T-helper 22 cell (primary cell): ENCODE results near the gene TYW1.
"Not testable (repeated sequence)": the region's sequence is repeated elsewhere in the genome, so short reads cannot be mapped to it uniquely, and the experiment has no call there.

Experiments
- DNase-seq: peaks from one replicate; pipeline ENCODE4 v3.0.0-alpha.2; 2020; ENCODE audit warnings: low read depth

The TYW1 gene

DNA sequence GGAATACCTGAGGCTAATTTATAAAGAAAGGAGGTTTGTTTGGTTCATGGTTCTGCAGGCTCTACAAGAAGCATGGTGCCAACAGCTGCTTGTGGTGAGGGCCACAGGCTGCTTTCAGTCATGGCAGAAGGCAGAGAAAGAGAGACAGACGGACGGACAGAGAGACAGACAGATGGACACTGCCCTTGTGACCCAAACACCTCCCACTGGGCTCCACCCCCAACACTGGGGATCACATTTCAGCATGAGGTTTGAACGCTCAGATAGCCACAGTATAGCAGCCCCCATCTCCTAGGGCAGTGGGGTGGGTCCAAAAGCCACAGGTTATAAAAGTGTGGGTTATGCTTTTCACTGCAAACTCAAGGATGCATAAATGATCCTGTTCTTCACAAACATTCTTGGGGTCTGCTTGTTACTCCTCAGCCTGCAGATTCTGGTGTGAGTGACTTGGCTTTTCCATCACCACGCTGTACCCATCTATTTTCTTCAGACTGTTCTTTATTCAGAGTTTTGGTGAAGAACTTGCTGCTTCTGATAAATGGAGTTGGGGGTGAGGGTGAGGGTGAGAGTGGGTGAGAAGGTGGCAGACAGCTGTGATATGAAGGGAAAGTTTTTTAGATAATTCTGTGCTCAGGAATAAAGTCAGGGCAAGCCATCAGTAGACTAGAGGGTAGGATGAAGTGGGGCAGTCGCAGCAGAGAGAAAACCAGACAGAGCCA is 194.5 kb downstream of the TYW1 start:
- DNase-seq, result not testable (repeated sequence)

DNA sequence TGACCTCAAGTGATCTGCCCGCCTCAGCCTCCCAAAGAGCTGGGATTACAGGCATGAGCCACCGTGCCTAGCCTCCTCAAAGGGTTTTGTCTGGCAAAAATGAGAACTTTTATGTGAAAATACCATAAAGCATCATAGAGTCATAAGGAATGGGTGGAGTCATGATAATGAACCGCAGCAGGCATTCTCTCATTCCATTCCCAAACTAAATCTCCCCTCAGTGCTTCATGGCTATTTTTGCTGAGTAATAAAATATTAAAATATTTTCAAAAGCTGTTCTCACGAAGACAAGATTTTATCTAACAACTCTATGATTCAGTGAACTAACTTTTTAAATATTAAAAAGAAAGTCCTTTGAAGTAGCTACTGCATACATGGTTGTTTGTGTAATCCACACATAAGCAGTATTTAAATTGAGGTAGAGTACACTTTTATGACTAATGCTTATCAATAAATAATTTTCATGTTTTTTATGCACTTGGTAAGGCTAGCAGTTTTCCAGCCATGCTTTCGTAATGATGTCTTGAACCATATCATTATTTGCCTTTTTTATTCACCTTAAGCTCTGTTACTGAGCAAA is 195.6 kb downstream of the TYW1 start:
- not testable (repeated sequence) for DNase-seq

DNA sequence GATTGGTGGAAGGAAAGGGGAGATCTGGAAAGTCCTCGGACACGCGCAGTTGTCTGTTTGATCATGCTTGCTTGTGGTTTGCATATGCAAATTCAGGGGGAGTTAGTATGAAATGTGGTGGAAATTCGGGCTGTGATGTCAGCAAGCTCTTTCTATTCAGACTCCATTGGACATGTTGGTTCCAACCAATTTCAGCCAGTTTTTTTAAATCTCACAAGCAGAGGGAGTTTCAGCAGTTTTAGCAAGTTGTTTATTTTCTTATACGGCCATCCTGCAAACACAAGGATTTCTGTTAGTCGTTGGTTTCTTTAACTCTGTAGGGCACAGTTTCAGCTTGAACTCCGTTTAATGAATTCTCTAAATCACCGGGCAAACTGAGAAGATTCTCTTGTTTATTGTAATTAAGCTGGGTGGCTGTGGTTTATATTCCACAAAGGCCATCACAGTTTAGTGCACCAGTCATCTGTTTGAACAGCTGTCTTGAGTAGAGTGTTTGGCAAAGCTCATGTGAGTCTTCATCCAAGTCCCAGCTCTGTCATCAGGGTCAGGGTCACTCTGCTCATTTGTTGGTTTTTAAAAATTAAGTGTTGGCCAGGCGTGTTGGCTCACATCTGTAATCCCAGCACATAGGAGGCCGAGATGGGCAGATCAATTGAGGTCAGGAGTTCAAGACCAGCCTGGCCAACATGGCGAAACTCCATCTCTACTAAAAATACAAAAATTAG is 196.4 kb downstream of the TYW1 start:
- not testable (repeated sequence) for DNase-seq

DNA sequence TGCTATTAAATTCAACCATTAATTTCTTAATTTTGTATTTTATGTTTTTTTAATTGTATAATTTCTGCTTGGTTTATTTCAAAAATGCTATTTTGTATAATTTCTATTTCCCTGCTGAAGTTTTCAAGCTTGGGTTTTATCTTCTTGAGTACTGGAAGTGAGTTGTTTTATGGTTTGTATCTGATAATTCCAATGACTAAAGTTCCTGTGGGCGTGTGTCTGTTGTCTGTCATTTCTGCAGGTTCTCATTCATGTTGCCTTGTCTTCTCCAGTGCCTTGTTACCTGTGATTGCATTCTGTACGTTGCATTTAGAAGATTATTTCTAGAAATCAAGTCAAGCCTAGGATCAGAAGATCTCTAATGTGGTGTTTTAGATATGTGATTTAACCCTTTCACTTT is 199.5 kb downstream of the TYW1 start:
- DNase-seq, result not testable (repeated sequence)

DNA sequence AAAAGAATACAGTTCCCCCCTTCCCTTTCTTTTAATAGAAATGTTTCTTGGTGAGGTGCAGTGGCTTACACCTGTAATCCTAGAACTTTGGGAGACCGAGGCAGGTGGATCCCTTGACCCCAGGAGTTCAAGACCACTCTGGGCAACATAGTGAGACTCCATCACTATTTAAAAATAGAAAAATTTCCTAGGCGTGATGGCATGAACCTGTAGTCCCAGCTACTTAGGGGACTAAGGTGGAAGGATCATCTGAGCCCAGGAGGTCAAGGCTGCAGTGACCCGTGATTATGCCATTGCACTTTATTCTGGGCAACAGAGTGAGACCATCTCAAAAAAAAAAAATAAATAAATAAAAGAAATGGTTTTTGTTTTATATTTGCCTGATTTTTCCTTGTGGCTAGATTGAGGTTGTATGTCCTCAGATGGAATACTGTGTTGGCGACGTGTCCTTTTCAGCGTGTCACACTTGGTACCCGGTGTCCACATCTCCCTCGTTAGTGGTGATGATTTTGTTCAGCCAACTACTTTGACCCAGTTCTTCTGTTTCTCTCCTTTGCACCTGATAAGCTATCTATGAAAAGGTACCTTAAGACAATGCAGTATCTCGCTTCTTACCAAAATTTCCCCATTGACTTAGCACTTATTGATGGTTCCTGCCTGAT is 202.4 kb downstream of the TYW1 start:
- DNase-seq, result not testable (repeated sequence)

DNA sequence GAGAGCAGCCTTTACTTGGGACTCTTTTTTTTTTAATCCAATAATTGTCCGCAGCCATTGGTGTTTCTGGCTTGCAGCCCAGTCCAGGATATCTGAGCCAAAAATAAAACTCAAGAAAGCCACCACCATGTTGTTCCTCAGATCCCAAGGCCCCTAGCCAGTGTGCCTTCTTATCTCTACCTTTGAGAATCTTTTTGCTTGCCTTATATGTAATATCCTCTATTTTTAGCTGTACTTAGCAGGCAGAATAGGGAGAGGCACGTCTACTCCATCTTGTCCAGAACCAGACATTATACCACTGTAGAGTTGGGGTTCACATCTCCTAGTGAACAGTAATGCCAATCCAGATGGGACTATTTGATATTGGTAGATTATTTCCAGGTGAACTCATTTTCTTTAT is 209.1 kb downstream of the TYW1 start:
- DNase-seq, result not testable (repeated sequence)

- DNase-seq, result no peak
Measured at GRCh38 chr7:67206452-67206851, 209.8 kb downstream of the TYW1 start.

- not testable (repeated sequence) for DNase-seq
Measured at GRCh38 chr7:67208656-67209055, 212.0 kb downstream of the TYW1 start.

DNA sequence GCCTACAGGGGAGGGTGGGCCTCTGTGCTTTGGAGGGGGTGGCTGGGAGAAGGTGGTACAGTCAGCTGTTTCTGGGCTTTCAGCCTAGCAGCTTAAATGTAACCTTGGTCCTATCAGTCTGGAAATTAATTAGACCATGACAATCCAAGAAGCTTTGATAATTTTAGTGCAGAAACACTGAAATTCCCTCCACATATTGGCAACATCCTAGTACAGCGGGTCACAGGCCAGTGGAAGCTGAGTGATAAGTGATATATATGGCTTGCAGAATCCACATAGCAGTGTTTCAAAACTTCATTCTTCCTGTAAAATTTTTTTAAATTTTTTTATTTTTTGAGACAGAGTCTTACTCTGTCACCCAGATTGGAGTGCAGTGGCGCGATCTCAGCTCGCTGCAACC is 212.6 kb downstream of the TYW1 start:
- no peak for DNase-seq

GRCh38 chr7:67210567-67210966 is 213.9 kb downstream of the TYW1 start:
- no peak for DNase-seq

DNA sequence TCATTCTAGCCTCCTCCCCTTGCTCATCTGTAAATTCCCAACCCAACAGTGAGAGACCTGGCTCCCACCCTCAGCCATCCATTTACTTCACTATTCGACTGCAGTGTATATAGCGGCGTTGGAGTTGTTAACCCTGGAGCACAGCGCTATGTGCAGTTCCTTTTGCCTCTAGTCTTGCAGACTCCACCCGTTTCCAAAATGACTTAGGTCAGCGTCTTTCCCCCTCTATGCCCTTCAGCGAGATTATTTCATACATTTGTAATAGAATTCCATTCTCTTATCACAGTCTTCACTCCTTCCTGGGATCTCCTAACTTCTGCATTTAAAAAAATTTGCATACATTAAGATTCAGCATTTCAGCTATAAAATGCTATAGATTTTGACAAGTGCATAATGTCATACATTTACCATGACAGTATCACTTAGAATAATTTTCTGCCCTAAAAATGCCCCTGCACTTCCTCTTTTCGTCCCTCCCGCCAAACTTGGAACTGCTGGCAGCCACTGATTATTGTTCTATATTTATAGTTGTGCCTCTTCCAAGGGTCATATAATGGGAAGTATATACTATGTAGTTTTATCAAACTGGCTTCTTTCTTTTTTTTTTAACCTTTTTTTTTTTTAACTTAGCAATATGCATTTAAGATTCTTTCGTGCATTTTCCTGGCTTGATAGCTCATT is 215.2 kb downstream of the TYW1 start:
- not testable (repeated sequence) for DNase-seq

DNA sequence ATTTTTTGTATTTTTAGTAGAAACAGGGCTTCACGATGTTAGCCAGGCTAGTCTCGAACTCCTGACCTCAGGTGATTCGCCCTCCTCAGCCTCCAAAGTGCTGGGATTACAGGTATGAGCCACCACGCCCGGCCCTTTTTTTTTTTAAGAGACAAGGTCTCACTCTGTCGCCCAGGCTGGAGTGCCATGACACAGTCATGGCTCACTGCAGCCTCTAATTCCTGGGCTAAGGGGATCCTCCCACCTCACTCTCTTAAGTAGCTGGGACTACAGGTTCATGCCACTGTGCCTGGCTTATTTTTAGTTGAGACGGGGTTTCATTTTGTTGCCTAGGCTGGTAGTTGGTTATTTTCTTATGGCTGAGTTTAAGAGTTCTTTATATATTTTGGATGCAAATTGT is 216.4 kb downstream of the TYW1 start:
- not testable (repeated sequence) for DNase-seq

DNA sequence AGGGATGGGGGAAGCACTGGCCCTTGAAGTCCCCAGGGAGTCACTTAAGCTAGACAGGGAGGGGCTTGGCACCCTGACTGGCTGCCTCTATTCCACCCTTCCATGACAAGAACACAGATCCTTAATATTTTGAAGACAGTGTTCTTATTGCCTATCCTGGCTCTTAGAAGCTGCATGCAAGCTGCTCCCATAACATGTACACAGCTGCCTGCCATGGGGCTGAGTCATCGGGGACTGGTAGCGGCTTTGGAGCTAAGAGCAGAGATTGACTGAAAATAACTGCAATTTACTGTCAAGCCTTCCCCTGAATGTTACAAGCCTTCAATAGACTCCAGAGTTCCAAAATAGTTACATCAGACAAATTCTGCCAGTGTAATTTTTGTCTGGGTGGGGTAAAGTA is 226.9 kb downstream of the TYW1 start:
- not testable (repeated sequence) for DNase-seq

DNA sequence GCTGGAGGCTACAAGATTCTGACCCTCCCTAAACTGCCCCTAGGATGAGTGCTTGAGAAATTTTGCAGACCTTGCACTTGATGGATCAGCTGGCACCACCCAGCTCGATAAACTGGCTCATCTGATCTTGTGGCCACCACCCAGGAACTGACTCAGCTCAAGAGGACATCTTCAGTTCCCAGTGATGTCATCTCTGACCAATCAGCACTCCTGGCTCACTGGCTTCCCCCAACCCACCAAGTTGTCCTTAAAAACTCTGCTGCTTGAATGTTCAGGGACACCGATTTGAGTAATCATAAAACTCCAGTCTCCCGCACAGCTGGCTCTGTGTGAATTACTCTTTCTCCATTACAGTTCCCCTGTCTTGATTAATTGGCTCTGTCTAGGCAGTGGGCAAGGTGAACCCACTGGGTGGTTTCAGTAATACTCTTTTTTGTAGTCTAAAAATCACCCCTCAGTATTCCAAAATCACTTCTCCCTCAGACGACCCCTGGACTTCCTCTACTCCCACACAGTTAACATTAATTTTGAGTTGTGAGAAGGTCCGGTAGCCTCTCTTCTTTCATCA is 229.8 kb downstream of the TYW1 start:
- DNase-seq, result not testable (repeated sequence)

- not testable (repeated sequence) for DNase-seq
Measured at GRCh38 chr7:67226967-67227366, 230.3 kb downstream of the TYW1 start.

- not testable (repeated sequence) for DNase-seq
Measured at GRCh38 chr7:67229018-67229417, 232.4 kb downstream of the TYW1 start.

- DNase-seq, result not testable (repeated sequence)
Measured at GRCh38 chr7:67230029-67230428, 233.4 kb downstream of the TYW1 start.

GRCh38 chr7:67233506-67233905 is 236.9 kb downstream of the TYW1 start:
- DNase-seq, result not testable (repeated sequence)

- not testable (repeated sequence) for DNase-seq
Measured at GRCh38 chr7:67236216-67236615, 239.6 kb downstream of the TYW1 start.

DNA sequence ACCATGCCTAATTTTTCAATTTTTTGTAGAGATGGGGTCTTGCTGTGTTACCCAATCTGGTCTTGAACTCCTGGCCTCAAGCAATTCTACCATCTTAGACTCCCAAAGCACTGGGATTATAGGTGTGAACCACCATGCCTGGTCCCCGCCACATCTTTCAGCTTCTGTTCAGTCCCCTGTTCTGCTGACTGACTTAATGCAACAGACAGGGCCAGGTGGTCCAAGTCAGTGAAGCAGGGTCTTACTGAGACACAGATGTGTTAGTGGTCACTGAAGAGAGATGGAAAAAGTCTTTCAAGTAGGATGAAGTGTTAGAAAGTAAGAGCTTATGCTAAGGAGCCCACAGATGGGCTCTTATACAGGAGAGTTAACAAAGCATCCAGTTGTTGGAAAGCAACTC is 246.2 kb downstream of the TYW1 start:
- DNase-seq, result not testable (repeated sequence)

DNA sequence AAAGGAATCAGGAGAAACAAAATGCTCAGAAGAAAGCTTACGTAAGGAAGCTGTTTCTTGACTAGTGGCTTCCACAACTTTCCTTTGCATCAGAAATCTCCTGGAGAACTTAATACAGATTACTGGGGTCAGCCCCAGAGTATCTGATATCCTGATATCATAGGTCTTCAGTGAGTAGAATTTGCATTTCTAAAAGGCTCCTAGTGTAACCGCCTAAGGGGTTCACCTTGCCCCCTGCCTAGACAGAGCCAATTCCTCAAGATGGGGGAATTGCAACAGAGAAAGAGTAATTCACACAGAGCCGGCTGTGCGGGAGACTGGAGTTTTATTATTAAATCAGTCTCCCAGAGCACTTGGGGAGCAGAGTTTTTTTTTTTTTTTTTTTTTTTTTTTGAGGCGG is 251.7 kb downstream of the TYW1 start:
- not testable (repeated sequence) for DNase-seq
